Loucy (cell line): ENCODE data around the gene MOSPD3.

Experiments used
- CTCF ChIP-seq: fragments of 200-600 bp; sonication (generic); conservative IDR thresholded peaks from 2 replicates; pipeline ENCODE4 v1.5.1; 2014; ENCODE audit warnings: mild to moderate bottlenecking, antibody characterized with exemption, low read length
- EZH2phosphoT487 ChIP-seq: fragments of 200-600 bp; IDR thresholded peaks from 2 replicates; pipeline ENCODE4 v1.6.1; 2018; ENCODE audit warnings: antibody characterized with exemption, mild to moderate bottlenecking, moderate library complexity, borderline replicate concordance

GRCh38 chr7:100584054-100584682 is 28.2 kb upstream of the MOSPD3 start:
- no peak for TF ChIP-seq CTCF
- no peak for TF ChIP-seq EZH2phosphoT487
